Measurements from ENCODE around the gene ELMOD3. TPM values are rescaled to one million over a fixed set of nuclear protein-coding genes. Genes with fewer than 3 reads are reported as not detected.
"Not testable (repeated sequence)": the region's sequence is repeated elsewhere in the genome, so short reads cannot be mapped to it uniquely, and the experiment has no call there.

Gene ELMOD3
- polyA plus RNA-seq, 1 of the 3 experiments (the other 2 are of a cell fraction), result 15.4 TPM

- H3K9ac ChIP-seq; DNase-seq; H3K27ac ChIP-seq (ENCODE audit: low read depth in 2 of 2, low read length in 1 of 2); H3K36me3 ChIP-seq (replicated peaks in 1 of 2; ENCODE audit: control insufficient read depth in 1 of 2, insufficient read depth in 2 of 2, low read length in 1 of 2); H4K20me1 ChIP-seq (ENCODE audit: insufficient read depth); H3K9me2 ChIP-seq; H2AFZ ChIP-seq (ENCODE audit: low read depth); H3F3A ChIP-seq (replicated peaks; ENCODE audit: insufficient read depth); H3K79me2 ChIP-seq (ENCODE audit: insufficient read depth); H3K4me2 ChIP-seq; H3K27me3 ChIP-seq (ENCODE audit: insufficient read depth); POLR2A ChIA-PET; H3K4me3 ChIP-seq (ENCODE audit: low read depth in 2 of 2, low read length in 1 of 2); H3K9me3 ChIP-seq; H3K4me1 ChIP-seq (ENCODE audit: control insufficient read depth in 1 of 2, insufficient read depth in 2 of 2, low read depth in 1 of 2, low read length in 1 of 2): not testable (repeated sequence)
- WGBS (ENCODE audit: low lambda C conversion rate), result 94% methylated on average over 4 of the region's 4 CpGs
- CTCF ChIA-PET, result interaction anchor here (0.6 to 1.1 kb wide), 3 partner anchors 33 to 837 kb away, joined by 3 read pairs; no protein-coding TSS in a partner anchor
These were observed 20.7 kb upstream of the ELMOD3 start for GRCh38 chr2:85333877-85334276.

- DNase-seq, result no peak
- no peak overlapping the region for H3K4me2 ChIP-seq
- ChIA-PET CTCF (no interaction called here), POLR2A (no interaction called here)
- no peaks in the 10 kb centered on the region for H3K4me1 ChIP-seq (ENCODE audit: control insufficient read depth in 1 of 2, insufficient read depth in 2 of 2, low read depth in 1 of 2, low read length in 1 of 2)
- H3K36me3 ChIP-seq (replicated peaks in 1 of 2; ENCODE audit: control insufficient read depth in 1 of 2, insufficient read depth in 2 of 2, low read length in 1 of 2), result no peaks in the 10 kb centered on the region
- no peaks in the 10 kb centered on the region for H3K9me3 ChIP-seq
- no peaks in the 10 kb centered on the region for H3F3A ChIP-seq (replicated peaks; ENCODE audit: insufficient read depth)
- no peaks in the 10 kb centered on the region for H3K9me2 ChIP-seq
- no peaks in the 10 kb centered on the region for H4K20me1 ChIP-seq (ENCODE audit: insufficient read depth)
- H3K27ac ChIP-seq (ENCODE audit: low read depth in 2 of 2, low read length in 1 of 2), result no peak overlapping the region
- no peak overlapping the region for H3K9ac ChIP-seq
- no peaks in the 10 kb centered on the region for H3K27me3 ChIP-seq (ENCODE audit: insufficient read depth)
- H3K79me2 ChIP-seq (ENCODE audit: insufficient read depth), result no peaks in the 10 kb centered on the region
- no peak overlapping the region for H3K4me3 ChIP-seq (ENCODE audit: low read depth in 2 of 2, low read length in 1 of 2)
- no peak for TF ChIP-seq JUND (IDR thresholded peaks at IDR 0.05)
- no peak for TF ChIP-seq RFX5 (IDR thresholded peaks at IDR 0.05; ENCODE audit: low read length)
- no peak for TF ChIP-seq REST (IDR thresholded peaks at IDR 0.05; ENCODE audit: low read depth, low read length)
- TF ChIP-seq TEAD4 (IDR thresholded peaks at IDR 0.05; ENCODE audit: borderline replicate concordance, insufficient read depth), result no peak
- TF ChIP-seq CTCF (IDR thresholded peaks at IDR 0.05), result no peak
- TF ChIP-seq RXRA (IDR thresholded peaks at IDR 0.05; ENCODE audit: borderline replicate concordance, low read depth), result no peak
- no peak for TF ChIP-seq FOSL2 (IDR thresholded peaks at IDR 0.05; ENCODE audit: borderline replicate concordance, low read depth)
- no peak for TF ChIP-seq FOXM1 (IDR thresholded peaks at IDR 0.05; ENCODE audit: low read depth)
- TF ChIP-seq NFIC (IDR thresholded peaks at IDR 0.05; ENCODE audit: borderline replicate concordance), result no peak
- no peak for TF ChIP-seq TAF1 (IDR thresholded peaks at IDR 0.05; ENCODE audit: borderline replicate concordance, low read depth, low read length)
- no peak for TF ChIP-seq EZH2phosphoT487 (IDR thresholded peaks at IDR 0.05; ENCODE audit: borderline replicate concordance, low read depth)
- 47% methylated on average over 2 of the region's 2 CpGs for WGBS (ENCODE audit: low lambda C conversion rate)
- no peak overlapping the region for H2AFZ ChIP-seq (ENCODE audit: low read depth)
These were observed 19.6 kb upstream of the ELMOD3 start for GRCh38 chr2:85334928-85335327.
